Neuron (in vitro differentiated cells): ENCODE data around the gene C8G.

Experiments
- H2AFZ ChIP-seq: one replicate; pipeline ENCODE4 v1.6.1; 2013; ENCODE audit warnings: low read depth, mild to moderate bottlenecking, inconsistent platforms, low read length, moderate library complexity
- H3K27me3 ChIP-seq: one replicate; pipeline ENCODE4 v1.6.1; 2013; ENCODE audit warnings: low read length; ENCODE audit not compliant: insufficient read depth
- H3K36me3 ChIP-seq: one replicate; pipeline ENCODE4 v1.6.1; 2013; ENCODE audit warnings: low read length; ENCODE audit not compliant: insufficient read depth
- H3K4me1 ChIP-seq: one replicate; pipeline ENCODE4 v1.6.1; 2013; ENCODE audit warnings: low read length; ENCODE audit not compliant: insufficient read depth
- H3K4me3 ChIP-seq: 2 replicates; pipeline ENCODE4 v1.5.1; 2013; ENCODE audit warnings: mild to moderate bottlenecking, low read length, moderate library complexity
- H3K9me3 ChIP-seq: one replicate; pipeline ENCODE4 v1.6.1; 2013; ENCODE audit warnings: low read length

C8G gene

DNA sequence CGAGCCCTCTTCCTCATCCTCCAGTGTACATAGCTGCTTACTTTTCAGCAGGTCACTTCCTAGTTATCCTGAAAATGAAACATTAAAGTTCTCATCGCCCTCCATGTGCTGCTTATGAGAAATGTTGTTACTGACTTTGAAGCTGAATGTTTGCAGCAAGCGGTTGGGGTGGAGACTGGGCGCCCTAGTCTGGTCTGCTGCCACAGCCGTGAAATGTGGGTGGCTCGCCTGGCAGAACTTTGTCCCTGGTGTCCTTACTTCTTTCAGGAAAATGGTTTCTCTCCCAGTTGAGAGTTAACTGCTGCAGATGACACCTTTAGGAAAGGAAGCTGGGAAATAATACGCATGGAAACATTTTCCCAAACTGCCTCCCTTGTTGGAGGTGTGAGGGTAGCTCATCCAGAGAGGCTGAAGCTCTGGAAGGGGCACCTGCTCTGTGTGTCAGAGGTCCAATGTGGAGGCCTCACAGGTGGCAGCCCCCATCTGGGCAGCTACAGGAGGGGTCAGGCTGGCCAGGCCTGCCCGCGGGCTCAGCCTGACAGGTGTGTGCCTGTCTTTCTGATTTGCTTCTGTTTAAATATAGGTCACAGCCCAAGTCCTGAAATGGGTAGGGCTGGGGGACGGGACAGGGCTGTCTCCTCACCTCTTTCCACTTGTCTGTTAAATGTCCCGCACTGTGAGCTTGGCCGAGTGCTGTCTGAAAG is 34.7 kb upstream of the C8G start:
- H3K4me3 ChIP-seq: no peak overlapping the region
- no peaks in the 10 kb centered on the region for H3K27me3 ChIP-seq
- H2AFZ ChIP-seq: no peak overlapping the region
- peaks cover 60% of the 10 kb centered on the region for H3K36me3 ChIP-seq
- H3K9me3 ChIP-seq: no peaks in the 10 kb centered on the region
- no peaks in the 10 kb centered on the region for H3K4me1 ChIP-seq

DNA sequence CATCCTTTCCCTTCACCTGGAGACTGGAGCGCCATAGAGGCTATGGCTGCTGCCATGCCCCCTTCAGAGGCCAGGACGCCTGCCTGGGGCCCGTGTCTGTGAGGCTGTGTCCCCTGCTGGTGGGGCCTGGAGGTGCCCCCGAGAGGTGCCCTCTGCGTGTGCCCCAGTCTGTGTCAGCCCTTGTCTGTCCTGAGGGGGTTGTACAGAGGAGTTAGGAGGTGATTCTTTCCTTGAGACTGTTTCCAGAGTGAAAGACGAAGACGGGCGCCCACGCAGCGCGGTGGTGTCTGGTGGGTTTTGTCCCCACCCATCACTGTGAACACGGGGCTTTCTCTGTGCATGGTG is 34.2 kb upstream of the C8G start:
- no peak overlapping the region for H3K4me3 ChIP-seq
- H3K4me1 ChIP-seq: no peaks in the 10 kb centered on the region
- peaks cover 62% of the 10 kb centered on the region for H3K36me3 ChIP-seq
- H2AFZ ChIP-seq: no peak overlapping the region
- H3K9me3 ChIP-seq: no peaks in the 10 kb centered on the region
- no peaks in the 10 kb centered on the region for H3K27me3 ChIP-seq

- H3K9me3 ChIP-seq: no peaks in the 10 kb centered on the region
- no peaks in the 10 kb centered on the region for H3K4me1 ChIP-seq
- no peaks in the 10 kb centered on the region for H3K27me3 ChIP-seq
- H3K4me3 ChIP-seq: no peak overlapping the region
- peaks cover 67% of the 10 kb centered on the region for H3K36me3 ChIP-seq
- no peak overlapping the region for H2AFZ ChIP-seq
Measured at GRCh38 chr9:136913701-136914438, 31.2 kb upstream of the C8G start.

GRCh38 chr9:136915632-136916329 is 29.3 kb upstream of the C8G start:
- Histone ChIP-seq H3K4me1 (no peaks in the 10 kb centered on the region), H3K9me3 (no peaks in the 10 kb centered on the region), H2AFZ (no peak overlapping the region), H3K36me3 (peaks cover 64% of the 10 kb centered on the region), H3K27me3 (no peaks in the 10 kb centered on the region), H3K4me3 (no peak overlapping the region)

DNA sequence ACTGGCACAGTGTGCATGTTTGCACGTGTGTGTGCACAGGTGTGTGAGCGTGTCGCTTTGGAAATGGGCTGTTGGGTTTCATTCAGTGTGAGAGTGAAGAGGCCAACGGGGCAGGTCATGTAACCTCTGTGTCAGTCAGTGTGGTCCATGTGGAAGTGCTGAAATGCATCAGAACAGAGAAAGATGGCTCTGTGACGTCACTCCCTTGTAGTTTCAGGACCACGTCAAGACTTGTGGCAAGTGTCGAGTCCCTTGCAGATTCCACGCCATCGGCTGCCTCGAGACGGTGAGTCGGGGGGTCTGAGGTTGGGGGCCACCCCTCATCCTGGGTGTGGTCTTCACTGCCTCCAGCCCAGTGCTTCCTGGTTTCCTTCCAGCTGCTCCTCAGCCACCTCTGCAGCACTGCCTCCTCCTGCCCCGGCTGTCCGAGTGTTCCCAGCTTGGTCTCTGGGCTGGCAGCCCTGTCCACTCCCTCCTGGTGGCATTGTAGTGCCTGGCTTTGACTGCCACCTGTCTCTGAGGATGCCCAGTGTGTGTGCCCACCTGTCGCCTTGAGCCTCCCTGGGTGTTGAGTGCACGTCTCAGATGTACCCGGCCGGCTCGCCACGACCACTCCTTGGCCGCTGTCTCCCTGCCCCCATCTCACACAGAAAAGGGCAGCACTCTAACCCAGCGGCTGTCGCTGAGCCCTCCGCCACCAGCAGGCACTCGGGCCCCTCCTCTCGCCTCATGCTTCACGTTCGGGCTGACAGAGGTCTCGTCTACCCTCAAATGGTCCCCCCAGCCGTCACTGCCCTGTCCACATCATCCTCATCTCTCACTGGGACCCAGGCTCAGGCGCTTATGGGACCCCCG is 28.5 kb upstream of the C8G start:
- Histone ChIP-seq H2AFZ (no peak overlapping the region), H3K36me3 (peaks cover 67% of the 10 kb centered on the region)

GRCh38 chr9:136917902-136918301 is 27.1 kb upstream of the C8G start:
- H3K27me3 ChIP-seq: no peaks in the 10 kb centered on the region
- H3K4me3 ChIP-seq: no peak overlapping the region
- no peaks in the 10 kb centered on the region for H3K4me1 ChIP-seq
- no peaks in the 10 kb centered on the region for H3K9me3 ChIP-seq
- no peak overlapping the region for H2AFZ ChIP-seq
- peaks cover 59% of the 10 kb centered on the region for H3K36me3 ChIP-seq

More for the DNA sequence above, 28.5 kb upstream of the C8G start:
- H3K4me1 ChIP-seq: no peaks in the 10 kb centered on the region
- no peaks in the 10 kb centered on the region for H3K27me3 ChIP-seq
- H3K4me3 ChIP-seq: no peak overlapping the region
- no peaks in the 10 kb centered on the region for H3K9me3 ChIP-seq

DNA sequence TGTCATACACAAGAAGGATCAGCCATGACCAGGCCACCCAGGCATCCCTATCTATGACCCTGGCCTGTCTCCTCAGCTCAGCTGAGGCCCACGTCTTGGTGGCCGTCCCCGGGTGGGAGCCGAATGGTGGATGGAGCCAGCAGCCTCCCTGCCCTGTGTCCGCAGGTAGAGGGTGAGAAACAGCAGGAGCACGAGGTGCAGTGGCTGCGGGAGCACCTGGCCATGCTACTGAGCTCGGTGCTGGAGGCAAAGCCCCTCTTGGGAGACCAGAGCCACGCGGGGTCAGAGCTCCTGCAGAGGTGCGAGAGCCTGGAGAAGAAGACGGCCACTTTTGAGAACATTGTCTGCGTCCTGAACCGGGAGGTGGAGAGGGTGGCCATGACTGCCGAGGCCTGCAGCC is 25.0 kb upstream of the C8G start:
- H2AFZ ChIP-seq: no peak overlapping the region
- peaks cover 53% of the 10 kb centered on the region for H3K36me3 ChIP-seq
- no peaks in the 10 kb centered on the region for H3K4me1 ChIP-seq
- H3K4me3 ChIP-seq: no peak overlapping the region
- no peaks in the 10 kb centered on the region for H3K27me3 ChIP-seq
- H3K9me3 ChIP-seq: no peaks in the 10 kb centered on the region

DNA sequence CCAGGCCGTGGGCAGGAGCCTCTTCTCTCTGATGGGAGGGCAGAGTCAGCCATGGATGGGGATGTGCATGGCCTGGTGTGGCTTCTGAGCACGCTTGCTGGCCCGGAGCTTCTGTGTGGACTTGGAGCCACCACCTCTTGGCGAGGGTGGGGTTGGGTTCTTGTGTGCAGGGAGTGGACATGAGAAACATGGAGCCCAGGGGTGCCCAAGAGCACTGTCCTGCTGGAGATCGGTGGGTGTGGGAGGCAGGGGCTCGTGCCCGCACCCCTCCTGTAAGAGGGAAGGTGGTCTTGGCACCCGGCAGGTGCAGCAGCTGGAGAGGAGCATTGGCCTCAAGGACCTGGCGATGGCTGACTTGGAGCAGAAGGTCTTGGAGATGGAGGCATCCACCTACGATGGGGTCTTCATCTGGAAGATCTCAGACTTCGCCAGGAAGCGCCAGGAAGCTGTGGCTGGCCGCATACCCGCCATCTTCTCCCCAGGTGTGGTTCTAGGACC is 24.3 kb upstream of the C8G start:
- no peaks in the 10 kb centered on the region for H3K27me3 ChIP-seq
- no peak overlapping the region for H3K4me3 ChIP-seq
- no peaks in the 10 kb centered on the region for H3K4me1 ChIP-seq
- H3K9me3 ChIP-seq: no peaks in the 10 kb centered on the region
- H2AFZ ChIP-seq: no peak overlapping the region
- H3K36me3 ChIP-seq: peaks cover 51% of the 10 kb centered on the region

DNA sequence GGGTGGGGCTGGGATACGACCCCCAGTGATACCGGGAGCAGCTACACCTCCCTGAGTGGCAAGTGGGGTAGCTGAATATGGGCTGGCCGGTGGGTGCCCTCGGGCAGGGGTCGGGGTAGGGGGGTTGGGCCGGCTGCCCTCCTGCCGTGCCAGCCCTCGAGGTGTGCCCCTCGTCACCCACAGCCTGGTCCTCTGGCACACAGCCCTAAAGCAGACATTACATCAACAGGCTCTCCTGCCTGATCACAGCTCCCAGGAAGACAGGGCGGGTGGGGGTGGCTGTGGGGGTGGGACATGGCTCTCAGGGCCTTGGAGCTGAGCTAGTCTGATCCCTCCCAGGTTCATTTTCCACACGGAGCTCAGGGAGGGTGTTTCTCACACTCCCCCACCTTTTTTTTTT is 23.7 kb upstream of the C8G start:
- peaks cover 51% of the 10 kb centered on the region for H3K36me3 ChIP-seq
- no peaks in the 10 kb centered on the region for H3K9me3 ChIP-seq
- no peak overlapping the region for H3K4me3 ChIP-seq
- no peaks in the 10 kb centered on the region for H3K27me3 ChIP-seq
- no peak overlapping the region for H2AFZ ChIP-seq
- H3K4me1 ChIP-seq: no peaks in the 10 kb centered on the region

- Histone ChIP-seq H3K27me3 (no peaks in the 10 kb centered on the region), H3K4me1 (no peaks in the 10 kb centered on the region), H3K9me3 (no peaks in the 10 kb centered on the region), H3K4me3 (no peak overlapping the region), H2AFZ (no peak overlapping the region), H3K36me3 (peaks cover 51% of the 10 kb centered on the region)
Measured at GRCh38 chr9:136921718-136922117, 23.3 kb upstream of the C8G start.

GRCh38 chr9:136922540-136922939 is 22.5 kb upstream of the C8G start:
- Histone ChIP-seq H3K9me3 (no peaks in the 10 kb centered on the region), H3K27me3 (no peaks in the 10 kb centered on the region), H3K4me3 (no peak overlapping the region), H3K4me1 (no peaks in the 10 kb centered on the region), H3K36me3 (peaks cover 47% of the 10 kb centered on the region), H2AFZ (no peak overlapping the region)

DNA sequence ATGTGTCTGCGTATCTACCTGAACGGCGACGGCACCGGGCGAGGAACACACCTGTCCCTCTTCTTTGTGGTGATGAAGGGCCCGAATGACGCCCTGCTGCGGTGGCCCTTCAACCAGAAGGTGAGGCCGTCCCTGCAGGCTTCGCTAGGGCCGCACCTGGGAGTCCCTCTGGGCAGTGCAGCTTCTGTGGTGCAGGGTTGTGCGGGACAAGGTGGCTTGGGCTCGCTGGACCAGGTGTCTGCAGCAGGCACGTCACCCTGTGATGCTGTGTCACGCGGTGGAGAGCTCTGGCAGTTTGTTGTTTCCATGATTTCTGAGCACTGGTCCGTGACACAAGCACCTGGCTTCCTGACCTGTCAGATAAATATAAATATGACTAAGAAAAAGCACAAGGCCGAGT is 21.2 kb upstream of the C8G start:
- H3K4me1 ChIP-seq: no peaks in the 10 kb centered on the region
- H2AFZ ChIP-seq: no peak overlapping the region
- no peak overlapping the region for H3K4me3 ChIP-seq
- H3K36me3 ChIP-seq: peaks cover 43% of the 10 kb centered on the region
- no peaks in the 10 kb centered on the region for H3K9me3 ChIP-seq
- H3K27me3 ChIP-seq: no peaks in the 10 kb centered on the region
